Lung (tissue), 12 donors: Measurements from ENCODE around the gene AGBL4. TPM values are rescaled to one million over a fixed set of nuclear protein-coding genes. Genes with fewer than 3 reads are reported as not detected.

ENCODE experiments used
- ATAC-seq: fragments of 200-7000 bp; cut with Tn5 transposase; one replicate; pipeline ENCODE4 v1.9.1; 2020; ENCODE audit warnings: moderate number of reproducible peaks; ENCODE audit not compliant: insufficient read depth, low FRiP score
- DNase-seq, 3 donors: peaks; one replicate each; pipeline ENCODE4 v3.0.0-alpha.2; 2013 to 2017
- H3K27ac ChIP-seq, 2 donors: one replicate each; pipeline ENCODE4 v1.5.1; 2013; ENCODE audit warnings: mild to moderate bottlenecking in 2 of 2, moderate library complexity in 2 of 2, control low read depth in 1 of 2, inconsistent platforms in 1 of 2, low read depth in 1 of 2, low read length in 1 of 2
- H3K27me3 ChIP-seq, 3 donors: one replicate each; pipeline ENCODE4 v1.5.1; 2013; ENCODE audit warnings: low read length in 2 of 3; ENCODE audit not compliant: control insufficient read depth in 3 of 3, insufficient read depth in 3 of 3
- H3K36me3 ChIP-seq, 4 donors: one replicate each; pipeline ENCODE4 v1.5.1; 2013; ENCODE audit warnings: low read length in 4 of 4, mild to moderate bottlenecking in 1 of 4, moderate library complexity in 1 of 4; ENCODE audit not compliant: control insufficient read depth in 4 of 4, insufficient read depth in 4 of 4
- H3K4me1 ChIP-seq, 5 donors: one replicate each; pipeline ENCODE4 v1.5.1; 2013; ENCODE audit warnings: low read length in 5 of 5, mild to moderate bottlenecking in 2 of 5, moderate library complexity in 1 of 5; ENCODE audit not compliant: control insufficient read depth in 5 of 5, insufficient read depth in 5 of 5
- H3K4me3 ChIP-seq: one replicate; pipeline ENCODE4 v1.5.1; 2013; ENCODE audit warnings: mild to moderate bottlenecking, control low read depth, moderate library complexity
- H3K9ac ChIP-seq, 2 donors: one replicate each; pipeline ENCODE4 v1.5.1; 2013; ENCODE audit warnings: low read length in 2 of 2, control low read depth in 1 of 2; ENCODE audit not compliant: insufficient read depth in 1 of 2
- H3K9me3 ChIP-seq, 4 donors: one replicate each; pipeline ENCODE4 v1.5.1; 2013; ENCODE audit warnings: low read length in 3 of 4, mild to moderate bottlenecking in 1 of 4, moderate library complexity in 1 of 4; ENCODE audit not compliant: control insufficient read depth in 4 of 4, insufficient read depth in 3 of 4
- WGBS, 2 donors: extraction: QIAGEN DNeasy Blood & Tissue Kit; methylation state at CpG; one replicate each; pipeline ENCODE4 v1.1.7; 2013; 5-methylcytosine and 5-hydroxymethylcytosine counted together
- polyA plus RNA-seq, 2 donors: library from polyadenylated mRNA; stranded (reverse); fragments of 200-250 nt; gene quantifications; one replicate each; pipeline ENCODE4 v1.2.1, GENCODE V29; 2013
- total RNA-seq, 2 donors: library from RNA; depleted of rRNA in 1 of 2; stranded (reverse); fragments of >200 nt in 1 of 2; gene quantifications; one replicate each; pipeline ENCODE4 v1.2.1, GENCODE V29; 2014 to 2021
- TF ChIP-seq, protein P1 (sequence below): IDR thresholded peaks from 2 replicates; pipeline ENCODE4 v1.5.1; 2012; ENCODE audit warnings: mild to moderate bottlenecking; ENCODE audit errors: control extremely low read depth, extremely low read depth
- donor health status: control.
- donor health status: control.
- donor health status: Bipolar disorder and iron deficiency.
- donor health status: healthy.
- donor health status: DM: yes; HTN: yes; CAD: no.

AGBL4 gene
- total and polyA plus RNA-seq, 4 donors, result 0.24 to 7.5 (median 2.6) TPM

DNA sequence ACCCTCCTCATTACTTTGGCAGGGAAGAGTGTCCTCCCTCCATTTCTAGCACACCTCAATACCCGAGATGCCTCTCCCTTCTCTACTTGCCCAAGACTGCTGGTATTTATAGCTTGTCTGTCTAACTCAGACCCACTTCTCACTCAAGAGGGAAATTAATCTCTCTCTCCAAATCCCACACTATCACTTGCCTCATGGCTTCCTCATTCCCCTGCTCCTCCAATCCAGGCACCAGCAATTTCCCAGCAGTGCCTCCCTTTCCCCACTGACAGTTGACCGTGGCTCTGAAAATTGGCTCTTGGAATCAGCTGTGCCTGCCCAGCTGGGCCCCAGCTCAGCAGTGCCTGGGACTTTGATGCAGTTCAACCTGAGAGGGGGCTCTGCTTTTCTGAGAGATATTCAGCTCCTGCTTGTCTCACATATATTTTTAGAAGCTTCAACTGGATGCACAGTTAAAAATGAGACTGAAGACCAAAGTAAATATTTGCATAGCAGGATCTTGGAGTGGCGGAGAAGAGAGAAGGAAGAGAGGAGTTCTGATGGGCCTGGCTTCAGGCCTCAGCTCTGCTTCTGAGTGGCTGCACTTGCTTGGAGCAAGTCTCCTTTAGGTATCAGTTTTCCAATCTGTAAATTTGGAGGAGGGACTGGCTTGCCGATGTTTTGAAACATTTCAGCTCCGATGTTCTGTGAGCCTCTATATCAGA lies 1470.7 kb downstream of the AGBL4 start:
- ATAC-seq (peak; percentile 49), DNase-seq (no peak)

DNA sequence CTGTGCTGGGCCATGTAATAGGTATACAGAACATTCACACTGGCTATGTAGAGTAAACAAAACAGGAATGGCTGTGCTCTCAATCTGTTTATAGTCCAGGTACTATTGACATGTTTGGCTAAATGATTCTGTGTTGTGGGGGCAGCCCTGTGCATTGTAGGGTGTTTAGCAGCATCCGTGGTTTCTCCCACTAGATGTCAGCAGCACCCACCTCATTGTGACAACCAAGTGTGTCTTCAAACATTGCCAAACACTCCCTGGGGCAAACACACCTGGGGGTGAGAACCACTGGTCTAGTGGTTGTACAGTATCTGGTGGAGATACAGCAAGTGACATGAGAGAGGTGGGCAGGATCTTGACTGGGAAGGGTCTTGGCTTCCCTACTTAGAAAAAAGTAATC lies 1471.3 kb downstream of the AGBL4 start:
- no peaks in the 10 kb centered on the region for H3K36me3 ChIP-seq
- H3K27me3 ChIP-seq, result no peaks in the 10 kb centered on the region
- WGBS, 2 donors, result 36 to 48% methylated on average over 1 of the region's 1 CpG
- TF ChIP-seq, protein P1, sequence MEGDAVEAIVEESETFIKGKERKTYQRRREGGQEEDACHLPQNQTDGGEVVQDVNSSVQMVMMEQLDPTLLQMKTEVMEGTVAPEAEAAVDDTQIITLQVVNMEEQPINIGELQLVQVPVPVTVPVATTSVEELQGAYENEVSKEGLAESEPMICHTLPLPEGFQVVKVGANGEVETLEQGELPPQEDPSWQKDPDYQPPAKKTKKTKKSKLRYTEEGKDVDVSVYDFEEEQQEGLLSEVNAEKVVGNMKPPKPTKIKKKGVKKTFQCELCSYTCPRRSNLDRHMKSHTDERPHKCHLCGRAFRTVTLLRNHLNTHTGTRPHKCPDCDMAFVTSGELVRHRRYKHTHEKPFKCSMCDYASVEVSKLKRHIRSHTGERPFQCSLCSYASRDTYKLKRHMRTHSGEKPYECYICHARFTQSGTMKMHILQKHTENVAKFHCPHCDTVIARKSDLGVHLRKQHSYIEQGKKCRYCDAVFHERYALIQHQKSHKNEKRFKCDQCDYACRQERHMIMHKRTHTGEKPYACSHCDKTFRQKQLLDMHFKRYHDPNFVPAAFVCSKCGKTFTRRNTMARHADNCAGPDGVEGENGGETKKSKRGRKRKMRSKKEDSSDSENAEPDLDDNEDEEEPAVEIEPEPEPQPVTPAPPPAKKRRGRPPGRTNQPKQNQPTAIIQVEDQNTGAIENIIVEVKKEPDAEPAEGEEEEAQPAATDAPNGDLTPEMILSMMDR, result no peak
- H3K4me1 ChIP-seq, result peaks cover 0 to 38% (median 14%) of the 10 kb centered on the region in 5 donors
- no peak overlapping the region for H3K9ac ChIP-seq
- H3K4me3 ChIP-seq, result no peak overlapping the region
- no peaks in the 10 kb centered on the region for H3K9me3 ChIP-seq
- ATAC-seq, result peak; percentile 17
- H3K27ac ChIP-seq, result no peak overlapping the region
- DNase-seq, result peak in 1 of 3 donors; percentile 24

More for the DNA sequence above, 1470.7 kb downstream of the AGBL4 start:
- 52 to 78% methylated on average over 5 of the region's 5 CpGs for WGBS, 2 donors
- Histone ChIP-seq H3K4me3 (no peak overlapping the region), H3K36me3 (no peaks in the 10 kb centered on the region), H3K9me3 (no peaks in the 10 kb centered on the region), H3K9ac (no peak overlapping the region), H3K4me1 (peaks cover 0 to 34% (median 14%) of the 10 kb centered on the region in 5 donors), H3K27ac (no peak overlapping the region), H3K27me3 (no peaks in the 10 kb centered on the region)
- TF ChIP-seq, protein P1, result no peak

DNA sequence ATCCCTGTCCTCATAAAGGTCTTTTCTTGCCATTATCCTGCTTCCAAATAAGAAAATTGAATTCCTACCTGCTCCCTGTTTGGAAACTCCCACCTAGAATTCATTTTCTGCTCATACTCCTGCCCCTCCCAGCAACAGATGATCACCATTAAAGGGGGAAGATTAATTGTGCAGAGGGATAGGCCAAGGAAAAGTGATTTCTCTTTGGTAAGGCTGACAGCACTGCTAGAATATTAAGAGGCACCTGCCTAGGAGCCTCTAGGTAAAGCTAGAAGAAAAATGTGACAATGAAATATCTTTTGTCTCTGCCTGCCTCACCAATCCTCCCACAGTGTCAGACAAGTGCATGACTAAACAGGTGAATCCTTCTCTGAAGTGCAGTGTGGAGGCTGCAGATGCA lies 1474.8 kb downstream of the AGBL4 start:
- H3K4me3 ChIP-seq, result no peak overlapping the region

More for the DNA sequence above, 1474.8 kb downstream of the AGBL4 start:
- H3K27ac ChIP-seq, result no peak overlapping the region
- H3K4me1 ChIP-seq, result peaks cover 0 to 47% (median 14%) of the 10 kb centered on the region in 5 donors
- no peaks in the 10 kb centered on the region for H3K27me3 ChIP-seq
- H3K9me3 ChIP-seq, result no peaks in the 10 kb centered on the region
- no peak for DNase-seq
- TF ChIP-seq, protein P1, result no peak
- ATAC-seq, result no peak
- no peaks in the 10 kb centered on the region for H3K36me3 ChIP-seq
- H3K9ac ChIP-seq, result no peak overlapping the region
